ENCODE data around the gene FAT2.
"Not testable (repeated sequence)": the region's sequence is repeated elsewhere in the genome, so short reads cannot be mapped to it uniquely, and the experiment has no call there.

Gene FAT2

GRCh38 chr5:151580858-151581257, 10.3 kb downstream of the FAT2 start:
- CTCF ChIA-PET: no interaction called here
- TF ChIP-seq CTCF (IDR thresholded peaks at IDR 0.05; ENCODE audit: insufficient read depth, low read length, missing control alignments): no peak
- no peak overlapping the region for H3K4me3 ChIP-seq (ENCODE audit: low read depth, low read length)
- DNase-seq (ENCODE audit: low read depth, low spot score): no peak
- POLR2A ChIA-PET: no interaction called here

- no peak for TF ChIP-seq CTCF (IDR thresholded peaks at IDR 0.05; ENCODE audit: insufficient read depth, low read length, missing control alignments)
- ChIA-PET CTCF (no interaction called here), POLR2A (no interaction called here)
- no peak for DNase-seq (ENCODE audit: low read depth, low spot score)
- no peak overlapping the region for H3K4me3 ChIP-seq (ENCODE audit: low read depth, low read length)
Measured at GRCh38 chr5:151580239-151580638, 10.9 kb downstream of the FAT2 start.

- CTCF ChIA-PET; DNase-seq (ENCODE audit: low read depth, low spot score); POLR2A ChIA-PET: not testable (repeated sequence)
Measured at GRCh38 chr5:151579146-151579545, 12.0 kb downstream of the FAT2 start.

GRCh38 chr5:151578326-151579025, 12.7 kb downstream of the FAT2 start:
- CTCF ChIA-PET: no interaction called here
- H3K4me3 ChIP-seq (ENCODE audit: low read depth, low read length): no peak overlapping the region
- POLR2A ChIA-PET: no interaction called here
- no peak for TF ChIP-seq CTCF (IDR thresholded peaks at IDR 0.05; ENCODE audit: insufficient read depth, low read length, missing control alignments)
- DNase-seq (ENCODE audit: low read depth, low spot score): no peak

More at GRCh38 chr5:151579146-151579545, 12.0 kb downstream of the FAT2 start:
- H3K4me3 ChIP-seq (ENCODE audit: low read depth, low read length): not testable (repeated sequence)

GRCh38 chr5:151577566-151577965, 13.6 kb downstream of the FAT2 start:
- no peak for DNase-seq (ENCODE audit: low read depth, low spot score)
- no peak for TF ChIP-seq CTCF (IDR thresholded peaks at IDR 0.05; ENCODE audit: insufficient read depth, low read length, missing control alignments)
- POLR2A ChIA-PET: no interaction called here
- H3K4me3 ChIP-seq (ENCODE audit: low read depth, low read length): no peak overlapping the region
- CTCF ChIA-PET: interaction anchor here (0.8 kb wide), 1 partner anchor 74 kb away, joined by 3 read pairs; no protein-coding TSS in a partner anchor

GRCh38 chr5:151574444-151574996, 16.6 kb downstream of the FAT2 start:
- POLR2A ChIA-PET: no interaction called here
- no peak overlapping the region for H3K4me3 ChIP-seq (ENCODE audit: low read depth, low read length)
- no peak for TF ChIP-seq CTCF (IDR thresholded peaks at IDR 0.05; ENCODE audit: insufficient read depth, low read length, missing control alignments)
- no peak for DNase-seq (ENCODE audit: low read depth, low spot score)
- CTCF ChIA-PET: no interaction called here

Measured in AG04449 (cell line).